HG03571 (cell line): ENCODE data around the gene MYCBP2.
"Not testable (repeated sequence)": the region's sequence is repeated elsewhere in the genome, so short reads cannot be mapped to it uniquely, and the experiment has no call there.

ENCODE experiments used
- ATAC-seq: cut with Tn5 transposase; IDR thresholded peaks from one replicate; pipeline ENCODE4 v1.9.1; 2021; ENCODE audit not compliant: unreplicated experiment

Gene MYCBP2, protein sequence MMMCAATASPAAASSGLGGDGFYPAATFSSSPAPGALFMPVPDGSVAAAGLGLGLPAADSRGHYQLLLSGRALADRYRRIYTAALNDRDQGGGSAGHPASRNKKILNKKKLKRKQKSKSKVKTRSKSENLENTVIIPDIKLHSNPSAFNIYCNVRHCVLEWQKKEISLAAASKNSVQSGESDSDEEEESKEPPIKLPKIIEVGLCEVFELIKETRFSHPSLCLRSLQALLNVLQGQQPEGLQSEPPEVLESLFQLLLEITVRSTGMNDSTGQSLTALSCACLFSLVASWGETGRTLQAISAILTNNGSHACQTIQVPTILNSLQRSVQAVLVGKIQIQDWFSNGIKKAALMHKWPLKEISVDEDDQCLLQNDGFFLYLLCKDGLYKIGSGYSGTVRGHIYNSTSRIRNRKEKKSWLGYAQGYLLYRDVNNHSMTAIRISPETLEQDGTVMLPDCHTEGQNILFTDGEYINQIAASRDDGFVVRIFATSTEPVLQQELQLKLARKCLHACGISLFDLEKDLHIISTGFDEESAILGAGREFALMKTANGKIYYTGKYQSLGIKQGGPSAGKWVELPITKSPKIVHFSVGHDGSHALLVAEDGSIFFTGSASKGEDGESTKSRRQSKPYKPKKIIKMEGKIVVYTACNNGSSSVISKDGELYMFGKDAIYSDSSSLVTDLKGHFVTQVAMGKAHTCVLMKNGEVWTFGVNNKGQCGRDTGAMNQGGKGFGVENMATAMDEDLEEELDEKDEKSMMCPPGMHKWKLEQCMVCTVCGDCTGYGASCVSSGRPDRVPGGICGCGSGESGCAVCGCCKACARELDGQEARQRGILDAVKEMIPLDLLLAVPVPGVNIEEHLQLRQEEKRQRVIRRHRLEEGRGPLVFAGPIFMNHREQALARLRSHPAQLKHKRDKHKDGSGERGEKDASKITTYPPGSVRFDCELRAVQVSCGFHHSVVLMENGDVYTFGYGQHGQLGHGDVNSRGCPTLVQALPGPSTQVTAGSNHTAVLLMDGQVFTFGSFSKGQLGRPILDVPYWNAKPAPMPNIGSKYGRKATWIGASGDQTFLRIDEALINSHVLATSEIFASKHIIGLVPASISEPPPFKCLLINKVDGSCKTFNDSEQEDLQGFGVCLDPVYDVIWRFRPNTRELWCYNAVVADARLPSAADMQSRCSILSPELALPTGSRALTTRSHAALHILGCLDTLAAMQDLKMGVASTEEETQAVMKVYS (N-terminal part only)

DNA sequence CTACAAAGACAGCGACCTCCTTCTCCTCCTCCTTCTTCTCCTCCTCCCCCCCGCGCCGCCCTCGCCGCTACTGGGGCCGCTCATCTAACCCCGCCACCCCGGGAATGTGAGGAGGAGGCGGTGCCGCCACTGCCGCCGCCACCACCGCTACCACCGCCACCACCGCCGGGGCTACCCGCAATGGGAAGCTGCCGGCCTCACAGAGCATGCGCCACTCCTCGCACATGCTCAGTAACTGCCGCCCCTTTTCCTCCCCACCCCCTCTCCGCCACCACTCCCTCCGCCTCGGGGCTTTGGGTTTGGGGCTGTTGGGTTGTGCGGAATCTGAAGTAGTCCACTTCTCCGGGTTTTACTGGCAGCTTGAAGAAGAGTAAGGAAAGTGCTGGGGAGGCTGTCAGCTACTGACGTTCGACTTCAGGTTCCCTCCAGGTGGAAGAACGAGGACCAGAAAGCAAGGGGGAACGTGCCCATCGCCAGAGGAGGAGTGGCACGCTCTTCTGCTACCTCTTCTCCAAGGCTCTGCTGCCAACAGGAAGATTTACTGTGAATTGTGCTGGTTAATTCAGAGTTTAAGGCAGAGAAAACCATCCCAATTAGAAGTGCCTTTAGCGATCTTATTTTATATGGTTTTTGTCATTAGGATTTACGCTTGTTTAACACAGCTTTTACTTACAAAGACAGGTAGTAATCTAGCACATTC, at the start of gene MYCBP2:
MYCBP2 (minus strand) TSS at position 190 of the 700 bp plus-strand sequence. CDS start 319 bp downstream, outside the sequence.
- peak; percentile 50 for ATAC-seq

- ATAC-seq, result no peak
These were observed 48.7 kb upstream of the MYCBP2 start for GRCh38 chr13:77375560-77376108.

DNA sequence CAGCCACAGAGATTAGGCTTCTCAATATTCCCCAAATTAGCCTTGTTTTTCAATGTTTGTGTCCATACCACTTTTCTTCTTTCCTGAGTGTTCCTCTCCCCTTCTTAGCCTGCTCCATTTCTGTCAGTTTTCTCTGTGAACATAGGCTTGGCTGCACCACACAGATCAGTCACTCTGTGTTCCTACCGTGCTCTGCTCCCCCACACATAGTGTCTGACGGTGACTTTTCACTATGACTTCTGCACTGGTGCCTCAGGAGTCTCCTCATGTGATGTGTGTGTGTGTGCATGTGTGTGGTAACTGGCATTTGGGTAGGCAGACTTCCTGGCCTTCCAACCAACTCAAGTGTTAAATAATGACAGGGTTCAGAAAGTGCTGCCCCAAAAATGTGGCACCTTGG, 47.9 kb upstream of the MYCBP2 start:
- no peak for ATAC-seq

- ATAC-seq, result no peak
These were observed 47.4 kb upstream of the MYCBP2 start for GRCh38 chr13:77374339-77374738.

GRCh38 chr13:77373502-77373901, 46.6 kb upstream of the MYCBP2 start:
- no peak for ATAC-seq

GRCh38 chr13:77372275-77372674, 45.4 kb upstream of the MYCBP2 start:
- ATAC-seq, result no peak

DNA sequence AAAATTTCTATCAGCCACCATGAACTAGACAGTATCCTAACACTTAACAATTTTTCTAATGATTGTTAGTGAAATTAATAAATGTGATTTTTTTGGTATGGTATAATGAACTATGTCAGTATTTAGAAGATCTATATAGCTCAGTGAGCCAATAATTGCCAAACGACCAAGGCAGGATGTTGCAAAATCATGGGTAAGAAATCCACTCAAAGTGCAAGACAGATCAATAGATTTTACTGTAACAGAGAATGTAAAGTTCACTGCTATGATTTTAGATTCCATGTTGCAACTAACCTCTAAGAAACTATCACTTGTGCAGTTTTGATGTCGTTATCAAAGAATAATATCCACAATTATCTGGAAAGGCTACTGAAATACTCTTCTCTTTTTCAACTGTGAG, 44.0 kb upstream of the MYCBP2 start:
- ATAC-seq, result no peak

DNA sequence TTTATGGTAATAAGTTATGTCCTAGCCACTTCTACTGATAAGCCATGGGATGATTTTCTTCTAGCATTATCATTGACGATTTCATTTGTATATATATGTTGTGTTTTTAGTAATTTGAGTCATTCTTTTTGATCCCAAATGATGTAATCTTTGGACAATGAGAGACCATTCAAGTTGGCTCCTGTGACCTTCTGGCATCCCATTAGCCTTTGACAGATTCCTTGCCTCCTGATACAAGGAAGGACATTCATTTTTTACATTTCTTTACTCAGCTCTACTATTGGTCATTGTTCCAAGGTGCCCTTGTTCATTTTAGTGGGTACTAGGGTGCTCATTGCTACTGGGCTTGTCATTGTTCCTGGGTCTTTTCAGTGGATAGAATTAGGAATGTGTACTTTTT, 35.3 kb upstream of the MYCBP2 start:
- no peak for ATAC-seq

GRCh38 chr13:77360032-77360685, 33.3 kb upstream of the MYCBP2 start:
- ATAC-seq, result no peak

DNA sequence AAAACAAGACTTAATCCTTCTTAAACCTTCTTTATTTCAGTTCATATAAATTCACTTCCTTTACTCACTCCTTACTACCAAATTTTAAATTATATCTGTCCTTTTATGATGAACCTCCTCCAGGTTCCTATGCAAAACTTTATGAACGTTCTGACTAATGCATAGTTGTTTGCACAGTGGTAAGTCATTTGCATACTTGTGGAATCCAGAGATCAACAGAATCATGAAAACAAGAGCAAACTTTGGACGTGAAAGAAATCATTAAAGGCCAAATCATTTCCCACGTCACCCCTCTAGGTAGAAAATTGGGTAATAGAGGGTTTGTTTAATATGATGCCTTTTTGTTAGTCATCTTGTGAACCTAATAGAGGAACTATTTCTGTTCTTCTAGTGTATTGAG, 32.3 kb upstream of the MYCBP2 start:
- no peak for ATAC-seq

DNA sequence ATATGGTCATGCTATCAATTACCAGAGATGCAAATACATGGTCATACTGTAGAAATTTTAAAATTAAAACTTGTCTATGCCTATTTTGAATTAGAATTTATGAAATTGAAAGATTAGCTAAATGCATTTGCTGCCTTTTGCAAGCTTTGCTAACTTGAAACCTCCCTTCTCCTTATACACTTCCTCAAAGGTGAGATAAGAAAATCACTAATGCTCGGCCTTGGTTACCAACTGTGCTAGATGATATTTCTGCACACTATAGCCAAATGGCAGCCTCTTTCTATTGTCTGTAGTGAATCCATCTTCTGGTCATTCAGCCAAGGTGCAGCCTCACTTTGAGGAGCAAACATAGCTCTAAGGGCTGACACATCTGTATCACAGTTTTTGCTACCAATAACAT, 31.1 kb upstream of the MYCBP2 start:
- no peak for ATAC-seq

- no peak for ATAC-seq
These were observed 29.3 kb upstream of the MYCBP2 start for GRCh38 chr13:77356155-77356554.

DNA sequence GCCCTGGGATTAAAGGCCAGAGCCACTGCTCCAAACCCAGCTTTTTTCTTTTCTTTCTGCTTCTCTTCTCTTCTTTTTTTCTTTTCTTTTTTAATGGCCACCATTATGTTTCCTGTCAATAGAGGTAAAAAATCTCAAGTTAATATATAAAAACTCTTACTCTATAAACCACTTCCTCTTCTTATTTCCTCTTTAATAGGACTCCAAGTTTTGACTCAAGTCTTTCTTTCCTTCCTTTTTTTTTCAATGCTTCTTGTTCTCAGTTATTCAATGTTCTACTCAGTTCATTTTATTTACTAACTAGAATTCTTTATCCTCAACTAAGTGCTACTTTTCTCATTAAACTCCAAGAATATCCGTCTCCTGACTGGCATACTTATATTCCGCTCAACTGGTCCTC, 27.1 kb upstream of the MYCBP2 start:
- ATAC-seq, result no peak

DNA sequence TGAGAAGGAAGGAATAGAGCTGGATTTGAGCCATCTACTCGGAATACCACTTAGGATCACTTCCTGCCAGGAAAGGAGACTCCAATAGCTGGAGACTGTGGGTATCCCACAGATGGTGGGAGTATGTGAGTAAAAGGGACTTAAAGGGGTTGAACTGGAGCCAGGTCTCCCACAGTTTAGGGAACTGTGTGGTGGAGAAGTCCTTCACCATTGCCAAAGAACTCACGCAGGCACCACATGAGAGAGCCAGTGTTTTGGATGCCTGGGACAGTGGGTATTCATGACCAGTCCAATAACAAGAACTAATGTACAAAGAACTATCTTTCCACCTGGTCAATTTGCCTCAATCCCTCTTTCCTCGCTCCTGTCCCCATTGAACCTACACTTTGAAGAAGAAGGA, 24.4 kb upstream of the MYCBP2 start:
- no peak for ATAC-seq

DNA sequence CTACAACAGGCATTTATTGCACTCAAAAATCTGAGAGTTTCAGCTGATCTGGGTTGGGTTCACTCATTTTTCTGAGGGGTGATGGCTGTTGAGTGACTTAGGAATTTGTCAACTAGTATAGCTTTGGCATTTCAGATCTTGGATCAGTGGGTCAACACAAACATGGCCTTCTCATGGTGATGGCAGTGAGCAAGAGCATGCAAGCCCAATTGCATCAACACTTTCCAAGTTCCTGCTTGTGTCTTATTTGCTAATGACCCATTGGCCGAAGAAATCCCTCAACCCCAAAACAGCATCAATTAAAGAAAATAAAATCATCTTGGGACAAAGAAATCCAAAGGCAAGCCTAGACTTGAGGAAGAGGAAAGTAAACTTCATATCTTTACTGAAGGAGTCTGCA, 23.9 kb upstream of the MYCBP2 start:
- no peak for ATAC-seq

- ATAC-seq, result no peak
These were observed 22.5 kb upstream of the MYCBP2 start for GRCh38 chr13:77349365-77349764.

DNA sequence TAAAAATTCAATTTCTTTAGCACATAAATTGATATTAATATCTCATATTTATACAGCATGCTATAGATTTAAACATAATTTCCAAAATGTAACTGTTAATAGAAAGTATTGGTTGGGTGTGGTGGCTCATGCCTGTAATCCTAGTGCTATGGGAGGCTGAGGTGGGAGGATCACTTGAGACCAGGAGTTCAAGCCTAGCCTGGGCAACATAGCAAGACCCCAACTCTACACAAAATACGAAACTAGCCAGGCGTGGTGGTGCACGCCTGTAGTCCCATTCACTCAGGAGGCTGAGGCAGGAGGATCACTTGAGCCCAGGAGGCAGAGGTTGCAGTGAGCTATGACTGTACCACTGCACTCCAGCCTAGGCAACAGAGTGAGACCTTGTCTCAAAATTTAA, 20.5 kb upstream of the MYCBP2 start:
- ATAC-seq, result not testable (repeated sequence)

DNA sequence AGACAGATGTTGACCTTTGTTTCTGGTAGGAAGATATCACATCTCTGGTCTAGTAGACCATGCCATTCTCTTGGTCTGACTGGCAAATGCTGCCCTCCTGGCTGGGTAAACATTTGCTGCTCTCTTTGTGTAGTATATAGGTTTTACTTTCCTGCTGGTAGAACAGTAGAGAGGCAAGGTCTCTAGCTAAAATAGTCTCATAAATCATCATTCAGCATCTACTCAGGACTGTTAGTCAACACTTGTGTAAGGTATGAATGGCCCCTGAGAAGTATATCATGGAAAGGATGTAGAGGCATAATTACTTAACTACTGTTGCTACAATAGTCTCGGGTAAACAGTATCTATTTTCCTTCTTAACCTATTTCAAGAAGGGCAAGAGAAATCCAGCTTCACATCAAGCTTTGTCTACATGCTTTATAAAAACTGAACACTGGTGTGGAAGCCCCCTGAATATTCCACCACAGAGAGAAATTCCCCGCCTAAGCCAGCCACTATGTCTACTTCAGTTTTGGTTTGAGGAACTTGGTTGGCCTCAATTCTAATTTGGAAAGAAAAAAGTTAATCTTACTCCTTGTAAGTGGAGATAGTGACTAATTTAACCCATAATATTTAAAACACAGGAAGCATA, 18.4 kb upstream of the MYCBP2 start:
- peak; percentile 53 for ATAC-seq

DNA sequence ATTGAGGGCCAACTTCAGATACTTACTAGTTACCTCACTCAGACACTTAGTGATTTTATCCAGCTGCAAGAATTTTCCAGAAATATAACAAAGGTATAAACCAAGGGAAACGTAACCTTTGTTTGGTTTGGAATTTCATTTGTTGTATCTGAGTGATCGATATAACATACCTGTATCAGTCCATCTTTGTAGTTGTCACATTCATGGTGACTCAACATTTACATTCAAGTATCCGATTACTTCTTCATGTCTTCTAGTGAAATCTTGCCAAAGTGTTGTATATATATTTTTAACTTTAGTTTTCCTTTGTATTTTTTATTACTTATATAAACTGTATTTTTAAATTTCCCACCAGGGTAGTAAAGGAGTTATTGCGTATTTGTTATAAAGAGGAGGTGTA, 16.9 kb upstream of the MYCBP2 start:
- no peak for ATAC-seq
